Endothelial cell of umbilical vein (primary cell): ENCODE measurements around the gene HTR1E.

ENCODE experiments used
- CTCF ChIP-seq, 2 donors: IDR thresholded peaks; 1 replicate in 1 of 2; 2 replicates in 1 of 2; pipeline ENCODE4 v1.5.1; 2011; ENCODE audit warnings: low read length in 2 of 2, mild to moderate bottlenecking in 2 of 2, moderate library complexity in 2 of 2, control low read depth in 1 of 2, inconsistent platforms in 1 of 2, low read depth in 1 of 2; ENCODE audit not compliant: insufficient read depth in 1 of 2; ENCODE audit errors: extremely low read depth in 1 of 2
- EZH2 ChIP-seq: IDR thresholded peaks from 2 replicates; pipeline ENCODE4 v1.6.1; 2012; ENCODE audit warnings: borderline replicate concordance, low read depth, mild to moderate bottlenecking, moderate library complexity, low read length, inconsistent platforms; ENCODE audit not compliant: severe bottlenecking
- FOS ChIP-seq: IDR thresholded peaks from 2 replicates; pipeline ENCODE4 v1.6.1; 2011; ENCODE audit warnings: mild to moderate bottlenecking, low read length, moderate library complexity, borderline replicate concordance; ENCODE audit not compliant: insufficient read depth
- GATA2 ChIP-seq: IDR thresholded peaks from 2 replicates; pipeline ENCODE4 v1.7.0; 2011; ENCODE audit warnings: low read depth, mild to moderate bottlenecking, moderate library complexity, mixed read lengths, low read length; ENCODE audit not compliant: insufficient read length, insufficient read depth
- JUN ChIP-seq: IDR thresholded peaks from 2 replicates; pipeline ENCODE4 v1.6.1; 2011; ENCODE audit warnings: borderline replicate concordance, low read depth; ENCODE audit not compliant: insufficient read length, insufficient read depth
- MYC ChIP-seq: IDR thresholded peaks from one replicate; pipeline ENCODE4 v1.6.1; 2011; ENCODE audit warnings: mild to moderate bottlenecking, low read depth, low read length
- POLR2A ChIP-seq: IDR thresholded peaks from 2 replicates; pipeline ENCODE4 v1.6.1; 2012; ENCODE audit warnings: low read depth, mild to moderate bottlenecking, control low read depth, low read length
- POLR2AphosphoS5 ChIP-seq: IDR thresholded peaks from 2 replicates; pipeline ENCODE4 v1.6.1; 2012; ENCODE audit warnings: low read depth, mild to moderate bottlenecking, control low read depth, low read length, moderate library complexity; ENCODE audit not compliant: insufficient read depth
- TF ChIP-seq, protein P1 (sequence below): IDR thresholded peaks from 2 replicates; pipeline ENCODE4 v1.6.1; 2011; ENCODE audit not compliant: insufficient read depth, insufficient read length

DNA sequence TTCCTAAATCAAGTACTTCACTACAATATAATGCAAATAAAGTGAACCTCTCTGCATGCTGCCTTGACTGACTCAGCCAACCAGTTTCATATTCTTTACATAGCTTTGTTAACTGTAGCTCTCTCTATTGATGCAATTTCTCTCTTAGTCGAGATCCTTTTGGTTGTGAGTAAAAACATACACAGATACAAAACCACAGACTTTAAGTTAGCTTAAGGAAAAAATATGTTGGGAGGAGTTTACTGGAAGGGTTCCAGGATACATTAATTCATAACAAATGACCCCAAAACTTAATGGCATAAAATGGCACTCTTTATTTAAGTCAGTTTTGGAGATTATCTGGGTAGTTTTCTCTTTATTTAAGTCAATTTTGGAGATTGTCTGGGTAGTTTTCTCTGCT lies 15.7 kb downstream of the HTR1E start:
- TF ChIP-seq CTCF (IDR thresholded peaks at IDR 0.05; ENCODE audit: extremely low read depth in 1 of 2, insufficient read depth in 1 of 2, low read depth in 1 of 2, low read length in 2 of 2) (no peak), EZH2 (no peak), JUN (no peak), POLR2A (no peak), GATA2 (no peak), POLR2AphosphoS5 (no peak), MYC (no peak), FOS (no peak)
- TF ChIP-seq, protein P1, sequence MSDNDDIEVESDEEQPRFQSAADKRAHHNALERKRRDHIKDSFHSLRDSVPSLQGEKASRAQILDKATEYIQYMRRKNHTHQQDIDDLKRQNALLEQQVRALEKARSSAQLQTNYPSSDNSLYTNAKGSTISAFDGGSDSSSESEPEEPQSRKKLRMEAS = no peak
